ENCODE measurements around the gene ENKD1.

Gene ENKD1

GRCh38 chr16:67708368-67708771 lies 41.8 kb upstream of the ENKD1 start:
- no peak overlapping the region for H3K4me3 ChIP-seq (replicated peaks; ENCODE audit: low read depth, low read length)

GRCh38 chr16:67707790-67708189 lies 41.2 kb upstream of the ENKD1 start:
- H3K4me3 ChIP-seq (replicated peaks; ENCODE audit: low read depth, low read length) = no peak overlapping the region
- DNase-seq (ENCODE audit: low read depth) = no peak
- no peak for TF ChIP-seq CTCF (IDR thresholded peaks at IDR 0.05; ENCODE audit: low read length, missing control alignments)

More at GRCh38 chr16:67708368-67708771, 41.8 kb upstream of the ENKD1 start:
- no peak for DNase-seq (ENCODE audit: low read depth)
- TF ChIP-seq CTCF (IDR thresholded peaks at IDR 0.05; ENCODE audit: low read length, missing control alignments) = no peak

- no peak overlapping the region for H3K4me3 ChIP-seq (replicated peaks; ENCODE audit: low read depth, low read length)
- TF ChIP-seq CTCF (IDR thresholded peaks at IDR 0.05; ENCODE audit: low read length, missing control alignments) = no peak
- DNase-seq (ENCODE audit: low read depth) = no peak
These were observed 40.7 kb upstream of the ENKD1 start for GRCh38 chr16:67707210-67707609.

GRCh38 chr16:67704110-67704509 lies 37.6 kb upstream of the ENKD1 start:
- DNase-seq (ENCODE audit: low read depth) = no peak
- no peak overlapping the region for H3K4me3 ChIP-seq (replicated peaks; ENCODE audit: low read depth, low read length)
- TF ChIP-seq CTCF (IDR thresholded peaks at IDR 0.05; ENCODE audit: low read length, missing control alignments) = no peak

- no peak for DNase-seq (ENCODE audit: low read depth)
- no peak overlapping the region for H3K4me3 ChIP-seq (replicated peaks; ENCODE audit: low read depth, low read length)
- TF ChIP-seq CTCF (IDR thresholded peaks at IDR 0.05; ENCODE audit: low read length, missing control alignments) = no peak
These were observed 37.1 kb upstream of the ENKD1 start for GRCh38 chr16:67703626-67704025.

- no peak for TF ChIP-seq CTCF (IDR thresholded peaks at IDR 0.05; ENCODE audit: low read length, missing control alignments)
- H3K4me3 ChIP-seq (replicated peaks; ENCODE audit: low read depth, low read length) = no peak overlapping the region
- no peak for DNase-seq (ENCODE audit: low read depth)
These were observed 35.6 kb upstream of the ENKD1 start for GRCh38 chr16:67702130-67702529.

- TF ChIP-seq CTCF (IDR thresholded peaks at IDR 0.05; ENCODE audit: low read length, missing control alignments) = no peak
- no peak for DNase-seq (ENCODE audit: low read depth)
These were observed 34.9 kb upstream of the ENKD1 start for GRCh38 chr16:67701420-67701819.

More at GRCh38 chr16:67701420-67701819, 34.9 kb upstream of the ENKD1 start:
- no peak overlapping the region for H3K4me3 ChIP-seq (replicated peaks; ENCODE audit: low read depth, low read length)

Data from fibroblast of pulmonary artery (primary cell).